IMR-90 (cell line): ENCODE data around the gene SLX4IP. TPM values are rescaled to one million over a fixed set of nuclear protein-coding genes. Genes with fewer than 3 reads are reported as not detected.

Source experiments
- ATAC-seq: fragments of 200-7000 bp; cut with Tn5 transposase; 2 replicates; pipeline ENCODE4 v1.9.1; 2020; ENCODE audit warnings: low read depth, mild to moderate bottlenecking, moderate library complexity
- BruUV-seq: library from RNA; stranded (reverse); fragments of 400-500 nt; replicated peaks from 2 replicates; lab custom pipeline; 2021; lab: Mats Ljungman, UMichigan
- CTCF ChIA-PET: fragments of 300-600 bp; formaldehyde crosslinking; extraction: SDS; loops from one replicate; lab custom pipeline; 2021; ENCODE audit warnings: antibody characterized with exemption; lab: Yijun Ruan, JAX
- POLR2A ChIA-PET: fragments of 300-600 bp; sonication (Branson Sonifier 250); formaldehyde crosslinking; loops from one replicate; lab custom pipeline; 2022; ENCODE audit warnings: antibody characterized with exemption; ENCODE audit not compliant: unreplicated experiment; lab: Charles Lee
- DNase-seq: peaks from one replicate; pipeline ENCODE4 v3.0.0; 2013
- H2AFZ ChIP-seq: replicated peaks from 2 replicates; pipeline ENCODE3; 2013; ENCODE audit warnings: low read length, mild to moderate bottlenecking; ENCODE audit not compliant: poor library complexity
- H2AK5ac ChIP-seq: 2 replicates; pipeline ENCODE4 v1.6.1; 2013; ENCODE audit warnings: low read depth, low read length, inconsistent platforms
- H2AK9ac ChIP-seq: replicated peaks from 2 replicates; pipeline ENCODE3; 2013; ENCODE audit warnings: mild to moderate bottlenecking, low read depth, low read length, moderate library complexity; ENCODE audit not compliant: poor library complexity
- H2BK120ac ChIP-seq: 2 replicates; pipeline ENCODE4 v1.6.1; 2013; ENCODE audit warnings: low read depth, low read length, inconsistent platforms
- H2BK15ac ChIP-seq: 3 replicates; pipeline ENCODE4 v1.6.1; 2013; ENCODE audit warnings: low read depth, low read length, inconsistent platforms
- H2BK20ac ChIP-seq: 2 replicates; pipeline ENCODE4 v1.6.1; 2013; ENCODE audit warnings: low read depth, mild to moderate bottlenecking, inconsistent platforms, low read length, moderate library complexity
- H2BK5ac ChIP-seq: 2 replicates; pipeline ENCODE4 v1.6.1; 2013; ENCODE audit warnings: mild to moderate bottlenecking, low read depth, low read length, inconsistent platforms; ENCODE audit not compliant: poor library complexity, severe bottlenecking
- H3K14ac ChIP-seq: replicated peaks from 2 replicates; pipeline ENCODE4 v1.6.1; 2013; ENCODE audit warnings: low read depth, low read length, inconsistent platforms
- H3K18ac ChIP-seq: 2 replicates; pipeline ENCODE4 v1.6.1; 2013; ENCODE audit warnings: low read depth, low read length, control low read depth
- H3K23ac ChIP-seq: 2 replicates; pipeline ENCODE4 v1.6.1; 2013; ENCODE audit warnings: low read depth, low read length, inconsistent platforms
- H3K27ac ChIP-seq: 2 replicates; pipeline ENCODE4 v1.5.1; 2013; ENCODE audit warnings: mild to moderate bottlenecking, control low read depth, low read length; ENCODE audit not compliant: insufficient read depth
- H3K27me3 ChIP-seq: 2 replicates; pipeline ENCODE4 v1.6.1; 2013; ENCODE audit warnings: low read length; ENCODE audit not compliant: control insufficient read depth, insufficient read depth
- H3K36me3 ChIP-seq: 2 replicates; pipeline ENCODE4 v1.6.1; 2013; ENCODE audit warnings: low read length, mixed read lengths; ENCODE audit not compliant: control insufficient read depth, insufficient read depth
- H3K4ac ChIP-seq: 2 replicates; pipeline ENCODE4 v1.6.1; 2013; ENCODE audit warnings: low read depth, low read length, inconsistent platforms
- H3K4me1 ChIP-seq: 2 replicates; pipeline ENCODE4 v1.6.1; 2013; ENCODE audit warnings: low read length, mixed read lengths; ENCODE audit not compliant: control insufficient read depth, insufficient read depth
- H3K4me2 ChIP-seq: 2 replicates; pipeline ENCODE4 v1.6.1; 2013; ENCODE audit warnings: low read depth, mild to moderate bottlenecking, control low read depth, low read length, moderate library complexity
- H3K4me3 ChIP-seq: 2 replicates; pipeline ENCODE4 v1.5.1; 2013; ENCODE audit warnings: low read depth, mild to moderate bottlenecking, control low read depth, low read length, moderate library complexity; ENCODE audit not compliant: insufficient read depth
- H3K56ac ChIP-seq: 2 replicates; pipeline ENCODE4 v1.6.1; 2013; ENCODE audit warnings: low read length, inconsistent platforms; ENCODE audit not compliant: insufficient read depth; ENCODE audit errors: extremely low read depth
- H3K79me1 ChIP-seq, 2 experiments: 2 replicates each; pipeline ENCODE4 v1.6.1; 2013; ENCODE audit warnings: low read length in 2 of 2, inconsistent platforms in 1 of 2, low read depth in 1 of 2
- H3K9ac ChIP-seq: 2 replicates; pipeline ENCODE4 v1.6.1; 2013; ENCODE audit warnings: low read depth, low read length, control low read depth
- H3K9me1 ChIP-seq: 2 replicates; pipeline ENCODE4 v1.6.1; 2013; ENCODE audit warnings: low read length, inconsistent platforms; ENCODE audit not compliant: insufficient read depth
- H3K9me3 ChIP-seq: 2 replicates; pipeline ENCODE4 v1.6.1; 2013; ENCODE audit warnings: low read length; ENCODE audit not compliant: control insufficient read depth, insufficient read depth
- H4K20me1 ChIP-seq: 2 replicates; pipeline ENCODE4 v1.6.1; 2013; ENCODE audit warnings: low read length, inconsistent platforms; ENCODE audit not compliant: insufficient read depth
- H4K5ac ChIP-seq: 2 replicates; pipeline ENCODE4 v1.6.1; 2013; ENCODE audit warnings: mild to moderate bottlenecking, low read depth, low read length, control low read depth
- H4K8ac ChIP-seq, 2 experiments: 2 replicates each; pipeline ENCODE4 v1.6.1; 2013; ENCODE audit warnings: low read depth in 2 of 2, low read length in 2 of 2, control low read depth in 1 of 2, inconsistent platforms in 1 of 2
- H4K91ac ChIP-seq: 2 replicates; pipeline ENCODE4 v1.6.1; 2013; ENCODE audit warnings: low read depth, low read length, inconsistent platforms; ENCODE audit not compliant: insufficient read depth
- BHLHE40 ChIP-seq: fragments of 150-350 bp; IDR thresholded peaks from 2 replicates; pipeline ENCODE4 v1.6.1; 2016; ENCODE audit warnings: mild to moderate bottlenecking, low read depth, low read length
- CEBPB ChIP-seq: IDR thresholded peaks from 2 replicates; pipeline ENCODE4 v1.6.1; 2012; ENCODE audit warnings: low read depth, low read length, improper control_type of control experiment
- CHD1 ChIP-seq: IDR thresholded peaks from 2 replicates; pipeline ENCODE4 v1.6.1; 2012; ENCODE audit warnings: low read depth, low read length, improper control_type of control experiment
- FOS ChIP-seq: fragments of 150-350 bp; IDR thresholded peaks from 2 replicates; pipeline ENCODE4 v1.6.1; 2016; ENCODE audit warnings: low read depth, low read length
- MAZ ChIP-seq: IDR thresholded peaks from 2 replicates; pipeline ENCODE4 v1.6.1; 2012; ENCODE audit warnings: low read depth, mild to moderate bottlenecking, low read length, improper control_type of control experiment, moderate library complexity, borderline replicate concordance
- MXI1 ChIP-seq: IDR thresholded peaks from 2 replicates; pipeline ENCODE4 v1.6.1; 2012; ENCODE audit warnings: low read depth, mild to moderate bottlenecking, low read length, moderate library complexity, borderline replicate concordance
- NFE2L2 ChIP-seq: fragments of 150-350 bp; IDR thresholded peaks from 2 replicates; pipeline ENCODE4 v1.6.1; 2016; ENCODE audit warnings: low read depth, mild to moderate bottlenecking, low read length
- POLR2A ChIP-seq: IDR thresholded peaks from 2 replicates; pipeline ENCODE4 v1.6.1; 2012; ENCODE audit warnings: mild to moderate bottlenecking, low read depth, low read length
- RAD21 ChIP-seq: IDR thresholded peaks from 2 replicates; pipeline ENCODE4 v1.6.1; 2012; ENCODE audit warnings: low read length, improper control_type of control experiment
- RFX5 ChIP-seq: IDR thresholded peaks from 2 replicates; pipeline ENCODE4 v1.8.0; 2012; ENCODE audit warnings: low read depth, mild to moderate bottlenecking, low read length, moderate library complexity
- SMC3 ChIP-seq: fragments of 150-350 bp; IDR thresholded peaks from 2 replicates; pipeline ENCODE4 v1.6.1; 2016; ENCODE audit warnings: low read depth, mild to moderate bottlenecking, antibody characterized with exemption, low read length, moderate library complexity
- whole genome bisulfite sequencing, 2 experiments: methylation state at CpG; one replicate each; pipeline versions ENCODE4 v1.1.5 to v1.1.7; 2013; ENCODE audit warnings: missing lambda C conversion rate in 2 of 2; ENCODE audit not compliant: insufficient read length in 1 of 2; ENCODE audit errors: extremely low coverage in 2 of 2; 5-methylcytosine and 5-hydroxymethylcytosine counted together
- dilution Hi-C: fragments of 300-500 bp; cut with HindIII; formaldehyde crosslinking; loops from one replicate; pipeline ENCODE4 v1.14.3; 2018; ENCODE audit warnings: low sequenced_read_pairs; ENCODE audit not compliant: unreplicated experiment
- in situ Hi-C: fragments of 300-500 bp; cut with MboI; formaldehyde crosslinking; loops from 3 replicates; pipeline ENCODE4 v1.14.3; 2019; ENCODE audit warnings: low sequenced_read_pairs, inconsistent platforms, mixed read lengths
- intact Hi-C: fragments of 100-400 bp; cut with micrococcal nuclease; formaldehyde crosslinking; loops from 2 replicates; pipeline ENCODE4 v1.10.0; 2022
- polyA plus RNA-seq, 3 experiments: library from polyadenylated mRNA; depleted of rRNA; stranded (reverse); fragments of >200 nt; gene quantifications; 2 replicates each; pipeline ENCODE4 v1.2.3, GENCODE V29; 2012; ENCODE audit warnings: low replicate concordance in 1 of 3
- total RNA-seq: library from RNA; depleted of rRNA; stranded (reverse); fragments of >200 nt; gene quantifications from 2 replicates; pipeline ENCODE4 v1.2.3, GENCODE V29; 2012
- TF ChIP-seq, protein P1 (sequence below): conservative IDR thresholded peaks from 2 replicates; pipeline ENCODE4 v1.5.1; 2012; ENCODE audit warnings: mild to moderate bottlenecking, low read depth, low read length, improper control_type of control experiment
- TF ChIP-seq, protein P2 (sequence below): fragments of 150-350 bp; IDR thresholded peaks from 2 replicates; pipeline ENCODE4 v1.6.1; 2016; ENCODE audit warnings: low read depth, mild to moderate bottlenecking, low read length, moderate library complexity, borderline replicate concordance
- TF ChIP-seq, protein P3 (sequence below): fragments of 150-350 bp; IDR thresholded peaks from 2 replicates; pipeline ENCODE4 v1.6.1; 2017; ENCODE audit warnings: mild to moderate bottlenecking, antibody characterized with exemption, low read length, low read depth

SLX4IP gene
- total and polyA plus RNA-seq, 2 of the 4 experiments (the other 2 are of a cell fraction) = 1.3 to 5.9 TPM

DNA sequence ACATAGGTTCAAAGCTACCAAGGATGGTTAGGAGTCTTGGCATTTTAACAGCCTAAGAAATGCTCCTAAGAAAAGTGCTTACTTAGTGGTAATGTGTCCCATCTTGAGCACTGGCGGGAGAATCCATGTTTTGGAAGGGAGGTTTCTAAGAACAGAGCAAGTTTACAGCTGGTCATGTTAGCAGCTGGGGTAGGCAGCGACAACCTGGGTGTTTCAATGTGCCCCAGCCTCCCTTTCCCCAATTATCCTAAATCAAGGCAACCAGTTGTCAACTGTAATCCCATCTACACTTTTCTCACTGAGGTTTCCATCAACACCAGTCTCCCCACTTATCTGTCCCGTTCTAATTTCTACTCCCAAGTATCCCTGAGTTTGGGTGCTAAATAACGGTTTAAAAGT is 240.3 kb downstream of the SLX4IP start:
- Histone ChIP-seq H3K79me1 (peaks cover 6 to 25% of the 10 kb centered on the region in 2 experiments; a peak in 3 of 4 replicates), H2AFZ (no peak overlapping the region), H3K4me2 (peak overlapping the region; percentile 90), H4K20me1 (0 out of 2 replicates have a peak, but pooled peaks cover under 1% of the 10 kb centered on the region), H2BK120ac (peak overlapping the region; percentile 74), H3K4ac (peak overlapping the region; percentile 71), H2BK20ac (peak overlapping the region; percentile 54; the same call in 1 of the 2 replicates), H3K4me3 (no peak overlapping the region), H2BK15ac (peak overlapping the region; percentile 24; the same call in 2 of the 3 replicates), H2AK5ac (peak overlapping the region; percentile 18; the same call in 1 of the 2 replicates), H4K8ac (peak overlapping the region; percentile 10 to 80; a peak in 3 of 4 replicates), H2BK5ac (no peak overlapping the region), H3K18ac (peak overlapping the region; percentile 73), H3K56ac (no peak overlapping the region), H4K91ac (peak overlapping the region; percentile 55; the same call in 1 of the 2 replicates), H3K27ac (peak overlapping the region; percentile 4; the same call in 1 of the 2 replicates), H3K27me3 (no peaks in the 10 kb centered on the region), H3K14ac (peak overlapping the region; percentile 69), H2AK9ac (no peak overlapping the region), H3K23ac (peak overlapping the region; percentile 85; the same call in 1 of the 2 replicates), H3K9me3 (no peaks in the 10 kb centered on the region), H3K9me1 (no peaks in the 10 kb centered on the region), H3K36me3 (peaks cover 4% of the 10 kb centered on the region; the same call in 1 of the 2 replicates), H3K9ac (peak overlapping the region; percentile 71; the same call in 1 of the 2 replicates), H3K4me1 (peaks cover 5% of the 10 kb centered on the region; the same call in 1 of the 2 replicates), H4K5ac (0 out of 2 replicates have a peak overlapping the region, but pooled peaks have one; percentile 5)
- no peak for DNase-seq
- dilution Hi-C loops (no loop called here), intact Hi-C loops (loop anchor here (1.0 to 10.0 kb wide), 5 partner anchors 307 to 779 kb away; no protein-coding TSS in a partner anchor), in situ Hi-C loops (loop anchor here (10.0 kb wide), 1 partner anchor 869 kb away; no protein-coding TSS in a partner anchor)
- POLR2A ChIA-PET = no interaction called here
- no peak for ATAC-seq
- no peak for TF ChIP-seq FOS
- no peak for TF ChIP-seq MXI1
- no peak for TF ChIP-seq CHD1
- no peak for TF ChIP-seq POLR2A
- TF ChIP-seq, protein P1, sequence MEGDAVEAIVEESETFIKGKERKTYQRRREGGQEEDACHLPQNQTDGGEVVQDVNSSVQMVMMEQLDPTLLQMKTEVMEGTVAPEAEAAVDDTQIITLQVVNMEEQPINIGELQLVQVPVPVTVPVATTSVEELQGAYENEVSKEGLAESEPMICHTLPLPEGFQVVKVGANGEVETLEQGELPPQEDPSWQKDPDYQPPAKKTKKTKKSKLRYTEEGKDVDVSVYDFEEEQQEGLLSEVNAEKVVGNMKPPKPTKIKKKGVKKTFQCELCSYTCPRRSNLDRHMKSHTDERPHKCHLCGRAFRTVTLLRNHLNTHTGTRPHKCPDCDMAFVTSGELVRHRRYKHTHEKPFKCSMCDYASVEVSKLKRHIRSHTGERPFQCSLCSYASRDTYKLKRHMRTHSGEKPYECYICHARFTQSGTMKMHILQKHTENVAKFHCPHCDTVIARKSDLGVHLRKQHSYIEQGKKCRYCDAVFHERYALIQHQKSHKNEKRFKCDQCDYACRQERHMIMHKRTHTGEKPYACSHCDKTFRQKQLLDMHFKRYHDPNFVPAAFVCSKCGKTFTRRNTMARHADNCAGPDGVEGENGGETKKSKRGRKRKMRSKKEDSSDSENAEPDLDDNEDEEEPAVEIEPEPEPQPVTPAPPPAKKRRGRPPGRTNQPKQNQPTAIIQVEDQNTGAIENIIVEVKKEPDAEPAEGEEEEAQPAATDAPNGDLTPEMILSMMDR = no peak
- no peak for TF ChIP-seq BHLHE40
- TF ChIP-seq SMC3 = no peak
- TF ChIP-seq, protein P2, sequence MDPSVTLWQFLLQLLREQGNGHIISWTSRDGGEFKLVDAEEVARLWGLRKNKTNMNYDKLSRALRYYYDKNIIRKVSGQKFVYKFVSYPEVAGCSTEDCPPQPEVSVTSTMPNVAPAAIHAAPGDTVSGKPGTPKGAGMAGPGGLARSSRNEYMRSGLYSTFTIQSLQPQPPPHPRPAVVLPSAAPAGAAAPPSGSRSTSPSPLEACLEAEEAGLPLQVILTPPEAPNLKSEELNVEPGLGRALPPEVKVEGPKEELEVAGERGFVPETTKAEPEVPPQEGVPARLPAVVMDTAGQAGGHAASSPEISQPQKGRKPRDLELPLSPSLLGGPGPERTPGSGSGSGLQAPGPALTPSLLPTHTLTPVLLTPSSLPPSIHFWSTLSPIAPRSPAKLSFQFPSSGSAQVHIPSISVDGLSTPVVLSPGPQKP = no peak
- no peak for TF ChIP-seq RFX5
- no peak for TF ChIP-seq MAZ
- TF ChIP-seq NFE2L2 = no peak
- TF ChIP-seq, protein P3, sequence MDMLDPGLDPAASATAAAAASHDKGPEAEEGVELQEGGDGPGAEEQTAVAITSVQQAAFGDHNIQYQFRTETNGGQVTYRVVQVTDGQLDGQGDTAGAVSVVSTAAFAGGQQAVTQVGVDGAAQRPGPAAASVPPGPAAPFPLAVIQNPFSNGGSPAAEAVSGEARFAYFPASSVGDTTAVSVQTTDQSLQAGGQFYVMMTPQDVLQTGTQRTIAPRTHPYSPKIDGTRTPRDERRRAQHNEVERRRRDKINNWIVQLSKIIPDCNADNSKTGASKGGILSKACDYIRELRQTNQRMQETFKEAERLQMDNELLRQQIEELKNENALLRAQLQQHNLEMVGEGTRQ = no peak
- TF ChIP-seq RAD21 = no peak
- TF ChIP-seq CEBPB = no peak
- CTCF ChIA-PET = interaction anchor here (0.6 to 2.1 kb wide), 6 partner anchors 12 to 598 kb away, joined by 3 to 7 read pairs (median 4); no protein-coding TSS in a partner anchor
- 83% methylated on average over 2 of the region's 4 CpGs; no CpG with 5 or more reads in 1 of the 2 experiments for WGBS, 2 experiments
- BruUV-seq = no TSS peak
